H9 (cell line): ENCODE results near the gene CEBPZ. TPM values are rescaled to one million over a fixed set of nuclear protein-coding genes. Genes with fewer than 3 reads are reported as not detected.
A peak's percentile ranks its signal among the peaks of the same experiment; 100 is the strongest.

Experiments used
- DNase-seq: peaks from one replicate; pipeline ENCODE4 v3.0.0-alpha.2; 2017
- H2AFZ ChIP-seq: one replicate; pipeline ENCODE4 v1.6.1; 2013; ENCODE audit warnings: mild to moderate bottlenecking, low read length, control low read depth, moderate library complexity
- H2AK5ac ChIP-seq: 2 replicates; pipeline ENCODE4 v1.6.1; 2013; ENCODE audit warnings: low read length, control low read depth, mixed read lengths; ENCODE audit not compliant: insufficient read length
- H2BK120ac ChIP-seq: one replicate; pipeline ENCODE4 v1.6.1; 2013; ENCODE audit warnings: low read depth, mild to moderate bottlenecking, low read length, control low read depth, inconsistent platforms; ENCODE audit not compliant: poor library complexity, severe bottlenecking
- H2BK12ac ChIP-seq: 2 replicates; pipeline ENCODE4 v1.6.1; 2013; ENCODE audit warnings: low read length, control low read depth, mixed read lengths, low read depth; ENCODE audit not compliant: insufficient read length
- H2BK15ac ChIP-seq: 2 replicates; pipeline ENCODE4 v1.6.1; 2013; ENCODE audit warnings: low read depth, low read length, control low read depth
- H2BK20ac ChIP-seq: one replicate; pipeline ENCODE4 v1.6.1; 2013; ENCODE audit warnings: low read depth, mild to moderate bottlenecking, low read length, control low read depth, inconsistent platforms; ENCODE audit not compliant: poor library complexity, severe bottlenecking
- H2BK5ac ChIP-seq: 2 replicates; pipeline ENCODE4 v1.6.1; 2013; ENCODE audit warnings: low read length, control low read depth, mixed read lengths; ENCODE audit not compliant: insufficient read length
- H3K14ac ChIP-seq: 2 replicates; pipeline ENCODE4 v1.6.1; 2013; ENCODE audit warnings: low read length, control low read depth; ENCODE audit not compliant: insufficient read depth
- H3K18ac ChIP-seq: 2 replicates; pipeline ENCODE4 v1.6.1; 2013; ENCODE audit warnings: low read depth, mild to moderate bottlenecking, mixed read lengths, low read length, control low read depth; ENCODE audit not compliant: insufficient read length
- H3K23ac ChIP-seq: 2 replicates; pipeline ENCODE4 v1.6.1; 2013; ENCODE audit warnings: low read length, control low read depth, mixed read lengths, low read depth; ENCODE audit not compliant: insufficient read length
- H3K23me2 ChIP-seq: 2 replicates; pipeline ENCODE4 v1.6.1; 2013; ENCODE audit warnings: low read depth, mild to moderate bottlenecking, mixed read lengths, low read length, control low read depth; ENCODE audit not compliant: insufficient read length, poor library complexity, severe bottlenecking
- H3K27ac ChIP-seq: 2 replicates; pipeline ENCODE4 v1.5.1; 2013; ENCODE audit warnings: low read length, control low read depth, mixed read lengths, low read depth; ENCODE audit not compliant: insufficient read length
- H3K27me3 ChIP-seq: 2 replicates; pipeline ENCODE4 v1.6.1; 2013; ENCODE audit warnings: low read length, control low read depth, inconsistent platforms; ENCODE audit not compliant: insufficient read depth
- H3K4ac ChIP-seq: 2 replicates; pipeline ENCODE4 v1.6.1; 2013; ENCODE audit warnings: low read depth, mild to moderate bottlenecking, control low read depth, inconsistent platforms, low read length, moderate library complexity
- H3K4me1 ChIP-seq: 2 replicates; pipeline ENCODE4 v1.6.1; 2013; ENCODE audit warnings: low read length, control low read depth, inconsistent platforms; ENCODE audit not compliant: insufficient read depth
- H3K4me2 ChIP-seq: 2 replicates; pipeline ENCODE4 v1.6.1; 2013; ENCODE audit warnings: low read length, control low read depth, mixed read lengths; ENCODE audit not compliant: insufficient read length, insufficient read depth
- H3K56ac ChIP-seq: 2 replicates; pipeline ENCODE4 v1.6.1; 2013; ENCODE audit warnings: low read depth, mild to moderate bottlenecking, mixed read lengths, low read length, control low read depth; ENCODE audit not compliant: insufficient read length
- H3K79me1 ChIP-seq: 2 replicates; pipeline ENCODE4 v1.6.1; 2013; ENCODE audit warnings: low read depth, mild to moderate bottlenecking, moderate library complexity, low read length, control low read depth, inconsistent platforms; ENCODE audit not compliant: insufficient read depth, poor library complexity, severe bottlenecking
- H3K79me2 ChIP-seq: 2 replicates; pipeline ENCODE4 v1.6.1; 2013; ENCODE audit warnings: low read length, control low read depth, inconsistent platforms; ENCODE audit not compliant: insufficient read depth
- H3K9ac ChIP-seq: 2 replicates; pipeline ENCODE4 v1.6.1; 2013; ENCODE audit warnings: low read length, control low read depth, mixed read lengths; ENCODE audit not compliant: insufficient read length; ENCODE audit errors: extremely low read depth
- H3K9me3 ChIP-seq: one replicate; pipeline ENCODE4 v1.6.1; 2013; ENCODE audit warnings: low read depth, low read length, inconsistent platforms; ENCODE audit not compliant: control insufficient read depth
- H3T11ph ChIP-seq: one replicate; pipeline ENCODE4 v1.6.1; 2013; ENCODE audit warnings: mild to moderate bottlenecking, low read length, control low read depth, inconsistent platforms
- H4K20me1 ChIP-seq: one replicate; pipeline ENCODE4 v1.6.1; 2013; ENCODE audit not compliant: control insufficient read depth, insufficient read length, insufficient read depth
- H4K5ac ChIP-seq: 2 replicates; pipeline ENCODE4 v1.6.1; 2013; ENCODE audit warnings: low read depth, mild to moderate bottlenecking, mixed read lengths, low read length, control low read depth; ENCODE audit not compliant: insufficient read length
- H4K8ac ChIP-seq: replicated peaks from 2 replicates; pipeline ENCODE4 v1.6.1; 2013; ENCODE audit warnings: low read length, control low read depth, mixed read lengths, low read depth; ENCODE audit not compliant: insufficient read length
- H4K91ac ChIP-seq: 2 replicates; pipeline ENCODE4 v1.6.1; 2013; ENCODE audit warnings: low read depth, mild to moderate bottlenecking, moderate library complexity, mixed read lengths, low read length, control low read depth; ENCODE audit not compliant: insufficient read length
- H3K27ac Mint-ChIP-seq, 3 experiments: 2 replicates in 2 of 3; 3 replicates in 1 of 3; pipeline ENCODE4 v1.8.0; 2020 to 2021; ENCODE audit warnings: mixed read lengths in 3 of 3, mild to moderate bottlenecking in 1 of 3, moderate library complexity in 1 of 3
- H3K27me3 Mint-ChIP-seq: 2 replicates; pipeline ENCODE4 v1.8.0; 2021; ENCODE audit warnings: low read depth, mild to moderate bottlenecking, moderate library complexity, mixed read lengths
- H3K36me3 Mint-ChIP-seq, 3 experiments: 2 replicates in 2 of 3; 3 replicates in 1 of 3; pipeline ENCODE4 v1.8.0; 2020 to 2021; ENCODE audit warnings: low read depth in 3 of 3, mixed read lengths in 3 of 3; ENCODE audit not compliant: insufficient read depth in 1 of 3
- H3K4me1 Mint-ChIP-seq, 2 experiments: 2 replicates each; pipeline ENCODE4 v1.8.0; 2020; ENCODE audit warnings: mixed read lengths in 2 of 2
- H3K4me3 Mint-ChIP-seq, 2 experiments: 2 replicates in 1 of 2; 3 replicates in 1 of 2; pipeline ENCODE4 v1.8.0; 2020 to 2021; ENCODE audit warnings: mild to moderate bottlenecking in 2 of 2, mixed read lengths in 2 of 2, moderate library complexity in 1 of 2
- H3K9me3 Mint-ChIP-seq, 2 experiments: 2 replicates in 1 of 2; 3 replicates in 1 of 2; pipeline ENCODE4 v1.8.0; 2020; ENCODE audit warnings: mild to moderate bottlenecking in 2 of 2, mixed read lengths in 2 of 2, moderate library complexity in 1 of 2
- WGBS: extraction: QIAGEN DNeasy Blood & Tissue Kit; methylation state at CpG from one replicate; pipeline ENCODE4 v1.1.7; 2013; ENCODE audit warnings: missing lambda C conversion rate, low lambda C conversion rate, mixed read lengths; ENCODE audit not compliant: insufficient read length; ENCODE audit errors: extremely low coverage; 5-methylcytosine and 5-hydroxymethylcytosine counted together
- total RNA-seq: library from RNA; stranded (reverse); gene quantifications from 2 replicates; pipeline ENCODE4 v1.2.1, GENCODE V29; 2021
- TF ChIP-seq, protein P1 (sequence below): fragments of 200-600 bp; sonication (generic); conservative IDR thresholded peaks from 3 replicates; pipeline ENCODE4 v1.8.0; 2021; ENCODE audit warnings: antibody characterized with exemption, mild to moderate bottlenecking

Gene CEBPZ
- total RNA-seq, 1 experiment from 2014 or later, result 281 TPM

- Histone ChIP-seq H3K9ac (no peak overlapping the region), H4K8ac (no peak overlapping the region), H3K9me3 (no peaks in the 10 kb centered on the region), H3K4me1 (no peaks in the 10 kb centered on the region), H3T11ph (no peak overlapping the region), H3K56ac (no peak overlapping the region), H2BK12ac (no peak overlapping the region), H3K27ac (no peak overlapping the region), H3K79me1 (peaks cover 2% of the 10 kb centered on the region), H3K23ac (no peak overlapping the region), H3K23me2 (no peaks in the 10 kb centered on the region), H2AK5ac (no peak overlapping the region), H2BK20ac (no peak overlapping the region), H3K79me2 (no peaks in the 10 kb centered on the region), H2BK120ac (no peak overlapping the region), H4K5ac (no peak overlapping the region), H3K4me2 (no peak overlapping the region), H3K18ac (no peak overlapping the region), H3K14ac (no peak overlapping the region), H2AFZ (no peak overlapping the region), H3K4ac (no peak overlapping the region), H2BK15ac (no peak overlapping the region), H4K91ac (no peak overlapping the region), H2BK5ac (no peak overlapping the region), H3K27me3 (no peaks in the 10 kb centered on the region), H4K20me1 (no peaks in the 10 kb centered on the region)
- Mint-ChIP-seq H3K36me3 (peaks cover 49 to 97% (median 91%) of the 10 kb centered on the region in 3 experiments; a peak in 6 of 7 replicates), H3K4me3 (no peak overlapping the region), H3K9me3 (no peaks in the 10 kb centered on the region), H3K27ac (peak overlapping the region in 2 of 3 experiments; percentile 63 to 82; a peak in 3 of 7 replicates), H3K4me1 (peaks cover 6 to 17% of the 10 kb centered on the region in 2 experiments; a peak in 2 of 4 replicates), H3K27me3 (no peaks in the 10 kb centered on the region)
- no CpG with 5 or more reads among the region's 4 CpGs for WGBS
- DNase-seq, result no peak
- TF ChIP-seq, protein P1, sequence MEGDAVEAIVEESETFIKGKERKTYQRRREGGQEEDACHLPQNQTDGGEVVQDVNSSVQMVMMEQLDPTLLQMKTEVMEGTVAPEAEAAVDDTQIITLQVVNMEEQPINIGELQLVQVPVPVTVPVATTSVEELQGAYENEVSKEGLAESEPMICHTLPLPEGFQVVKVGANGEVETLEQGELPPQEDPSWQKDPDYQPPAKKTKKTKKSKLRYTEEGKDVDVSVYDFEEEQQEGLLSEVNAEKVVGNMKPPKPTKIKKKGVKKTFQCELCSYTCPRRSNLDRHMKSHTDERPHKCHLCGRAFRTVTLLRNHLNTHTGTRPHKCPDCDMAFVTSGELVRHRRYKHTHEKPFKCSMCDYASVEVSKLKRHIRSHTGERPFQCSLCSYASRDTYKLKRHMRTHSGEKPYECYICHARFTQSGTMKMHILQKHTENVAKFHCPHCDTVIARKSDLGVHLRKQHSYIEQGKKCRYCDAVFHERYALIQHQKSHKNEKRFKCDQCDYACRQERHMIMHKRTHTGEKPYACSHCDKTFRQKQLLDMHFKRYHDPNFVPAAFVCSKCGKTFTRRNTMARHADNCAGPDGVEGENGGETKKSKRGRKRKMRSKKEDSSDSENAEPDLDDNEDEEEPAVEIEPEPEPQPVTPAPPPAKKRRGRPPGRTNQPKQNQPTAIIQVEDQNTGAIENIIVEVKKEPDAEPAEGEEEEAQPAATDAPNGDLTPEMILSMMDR, result no peak
These were observed 12.6 kb upstream of the CEBPZ start for GRCh38 chr2:37244017-37244416.
